Esophagus squamous epithelium (tissue), 4 donors: ENCODE measurements around the gene P3H2.

Source experiments
- POLR2A ChIP-seq, 4 donors: fragments of 450-650 bp; IDR thresholded peaks; one replicate each; pipeline ENCODE4 v1.6.1; 2017; ENCODE audit warnings: antibody characterized with exemption in 4 of 4, mild to moderate bottlenecking in 4 of 4, moderate library complexity in 3 of 4
- TF ChIP-seq, protein P1 (sequence below), 6 experiments: fragments of 450-650 bp in 4 of 6; fragments of 200-600 bp in 2 of 6; sonication (generic) in 2 of 6; IDR thresholded peaks; one replicate each; pipeline ENCODE4 v1.5.1; 2016 to 2019; ENCODE audit warnings: antibody characterized with exemption in 6 of 6, mild to moderate bottlenecking in 4 of 6, moderate library complexity in 4 of 6

DNA sequence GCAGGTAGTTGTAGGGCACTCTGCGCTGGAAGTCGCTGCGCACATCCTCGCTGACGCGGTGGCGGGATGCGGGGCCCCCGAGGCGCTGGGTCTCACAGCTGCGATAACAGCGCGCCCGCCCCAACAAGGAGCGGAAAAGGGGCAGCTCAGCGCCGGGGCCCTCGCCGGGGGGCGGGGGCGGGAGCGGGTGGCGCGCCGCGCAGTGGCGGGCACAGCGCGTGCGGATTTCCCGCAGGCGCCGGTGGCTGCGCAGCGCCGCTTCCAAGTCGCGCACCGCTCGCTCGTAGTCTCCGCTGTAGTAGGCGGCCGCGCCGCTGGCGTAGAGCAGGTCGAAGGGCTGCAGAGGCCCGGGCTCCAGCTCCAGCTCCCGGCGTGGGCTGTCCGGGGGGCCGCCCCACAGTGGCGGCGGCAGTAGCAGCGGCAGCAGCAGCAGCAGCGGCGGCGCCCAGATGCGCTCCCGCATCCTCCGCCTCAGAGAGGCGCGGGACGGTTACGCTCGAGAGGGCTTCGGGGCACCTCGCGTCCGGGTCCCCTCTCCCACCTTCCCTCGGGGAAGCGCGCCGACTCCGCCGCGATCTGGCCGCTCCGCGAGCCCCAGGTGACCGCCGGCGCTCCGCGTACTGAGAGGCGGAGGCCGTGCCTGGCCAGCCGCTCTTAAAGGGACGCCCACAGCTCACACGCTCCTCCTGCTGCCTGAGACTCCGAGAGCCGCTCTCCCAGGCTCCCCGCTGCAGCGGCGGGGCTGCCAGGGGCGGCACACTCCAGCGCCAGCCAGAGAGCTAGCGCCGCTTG, at the start of gene P3H2:
- TF ChIP-seq, protein P1, sequence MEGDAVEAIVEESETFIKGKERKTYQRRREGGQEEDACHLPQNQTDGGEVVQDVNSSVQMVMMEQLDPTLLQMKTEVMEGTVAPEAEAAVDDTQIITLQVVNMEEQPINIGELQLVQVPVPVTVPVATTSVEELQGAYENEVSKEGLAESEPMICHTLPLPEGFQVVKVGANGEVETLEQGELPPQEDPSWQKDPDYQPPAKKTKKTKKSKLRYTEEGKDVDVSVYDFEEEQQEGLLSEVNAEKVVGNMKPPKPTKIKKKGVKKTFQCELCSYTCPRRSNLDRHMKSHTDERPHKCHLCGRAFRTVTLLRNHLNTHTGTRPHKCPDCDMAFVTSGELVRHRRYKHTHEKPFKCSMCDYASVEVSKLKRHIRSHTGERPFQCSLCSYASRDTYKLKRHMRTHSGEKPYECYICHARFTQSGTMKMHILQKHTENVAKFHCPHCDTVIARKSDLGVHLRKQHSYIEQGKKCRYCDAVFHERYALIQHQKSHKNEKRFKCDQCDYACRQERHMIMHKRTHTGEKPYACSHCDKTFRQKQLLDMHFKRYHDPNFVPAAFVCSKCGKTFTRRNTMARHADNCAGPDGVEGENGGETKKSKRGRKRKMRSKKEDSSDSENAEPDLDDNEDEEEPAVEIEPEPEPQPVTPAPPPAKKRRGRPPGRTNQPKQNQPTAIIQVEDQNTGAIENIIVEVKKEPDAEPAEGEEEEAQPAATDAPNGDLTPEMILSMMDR (IDR thresholded peaks at IDR 0.05) = peak in 5 of 6 experiments; percentile 35 to 54 (median 44)
- peak in 1 of 4 donors; percentile 50 for TF ChIP-seq POLR2A (IDR thresholded peaks at IDR 0.05)
